Activated T-helper 1 cell treated with anti-CD3 and anti-CD28 coated beads, Interleukin-2, amount 50 U/mL, for 16 hours (primary cell): ENCODE data around the gene CYP2W1.

Experiments used
- DNase-seq, 2 donors: peaks; one replicate each; pipeline ENCODE4 v3.0.0-alpha.2; 2020; ENCODE audit warnings: low read depth in 1 of 2, low spot score in 1 of 2

The CYP2W1 gene

DNA sequence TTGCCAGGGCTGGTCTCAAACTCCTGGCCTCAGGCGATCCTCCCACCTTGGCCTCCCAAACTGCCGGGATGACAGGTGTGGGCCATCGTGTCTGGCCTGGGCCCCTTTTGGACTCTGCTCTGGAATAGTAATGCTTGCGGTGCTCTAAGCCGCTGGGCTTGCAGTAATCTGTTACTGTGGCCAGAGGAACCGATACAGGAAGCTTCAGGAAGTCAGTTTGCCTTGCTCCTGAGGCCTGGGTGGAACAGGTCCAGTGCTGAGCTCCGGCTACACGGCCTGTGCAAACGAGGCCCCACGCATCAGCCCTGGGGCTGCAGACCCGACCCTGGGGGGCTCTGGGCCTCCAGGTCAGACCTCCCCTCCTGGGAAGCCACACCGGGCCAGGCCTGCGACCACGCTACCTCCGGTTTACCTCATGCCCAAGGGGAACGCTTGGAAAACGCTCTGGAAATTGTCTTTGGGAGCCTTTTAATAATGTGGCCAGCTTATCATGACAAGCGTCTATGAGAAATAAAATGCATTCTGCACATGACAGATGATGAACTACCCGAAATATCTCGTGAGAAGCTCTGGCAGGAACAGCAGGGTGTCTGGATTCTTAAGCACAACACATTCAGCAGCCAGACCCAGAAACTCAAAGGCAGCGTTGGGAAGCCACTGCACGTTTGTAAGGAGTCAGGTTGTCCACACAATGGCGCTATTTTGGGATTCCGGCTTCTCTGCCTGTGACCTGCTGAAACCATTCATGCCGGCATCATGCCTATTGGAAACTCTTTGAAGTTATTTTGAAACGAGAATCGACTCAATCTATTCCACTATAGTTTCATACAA, 18.4 kb upstream of the CYP2W1 start:
- DNase-seq = no peak

- DNase-seq = no peak
Measured at GRCh38 chr7:966291-967069, 16.5 kb upstream of the CYP2W1 start.

DNA sequence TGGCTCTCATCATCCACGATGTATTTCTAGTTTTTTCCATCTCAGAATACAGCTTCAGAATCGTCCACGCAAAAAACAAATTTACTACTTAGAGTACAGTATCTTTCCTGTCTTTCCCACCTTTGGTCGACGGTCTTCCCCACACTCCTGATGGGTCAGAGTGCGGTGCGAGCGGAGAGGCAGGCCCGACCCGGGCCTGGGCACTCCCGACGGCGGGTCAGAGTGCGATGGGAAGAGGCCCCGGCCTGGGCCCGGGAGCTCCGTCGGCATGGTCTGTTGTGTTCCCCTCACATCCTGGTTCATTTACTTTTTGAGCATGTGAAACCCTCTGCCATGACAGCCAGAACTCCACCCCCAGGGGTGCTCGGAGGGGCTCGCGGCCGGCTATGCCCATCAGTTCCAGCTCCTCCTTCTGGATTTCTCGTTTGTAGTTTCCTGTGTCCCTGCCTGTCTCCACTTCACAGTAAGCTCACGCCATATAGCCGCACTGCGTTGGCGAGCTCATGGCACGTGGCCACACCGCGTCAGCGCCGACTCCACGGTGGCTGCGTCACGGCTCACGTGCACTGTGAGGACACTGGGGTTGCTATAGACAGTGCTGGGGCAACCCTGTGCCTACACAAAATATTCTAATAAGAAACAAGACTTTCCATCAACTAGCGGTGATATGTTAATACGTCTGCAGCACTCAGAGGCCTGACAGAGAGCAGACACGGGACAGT, 15.5 kb upstream of the CYP2W1 start:
- no peak for DNase-seq

DNA sequence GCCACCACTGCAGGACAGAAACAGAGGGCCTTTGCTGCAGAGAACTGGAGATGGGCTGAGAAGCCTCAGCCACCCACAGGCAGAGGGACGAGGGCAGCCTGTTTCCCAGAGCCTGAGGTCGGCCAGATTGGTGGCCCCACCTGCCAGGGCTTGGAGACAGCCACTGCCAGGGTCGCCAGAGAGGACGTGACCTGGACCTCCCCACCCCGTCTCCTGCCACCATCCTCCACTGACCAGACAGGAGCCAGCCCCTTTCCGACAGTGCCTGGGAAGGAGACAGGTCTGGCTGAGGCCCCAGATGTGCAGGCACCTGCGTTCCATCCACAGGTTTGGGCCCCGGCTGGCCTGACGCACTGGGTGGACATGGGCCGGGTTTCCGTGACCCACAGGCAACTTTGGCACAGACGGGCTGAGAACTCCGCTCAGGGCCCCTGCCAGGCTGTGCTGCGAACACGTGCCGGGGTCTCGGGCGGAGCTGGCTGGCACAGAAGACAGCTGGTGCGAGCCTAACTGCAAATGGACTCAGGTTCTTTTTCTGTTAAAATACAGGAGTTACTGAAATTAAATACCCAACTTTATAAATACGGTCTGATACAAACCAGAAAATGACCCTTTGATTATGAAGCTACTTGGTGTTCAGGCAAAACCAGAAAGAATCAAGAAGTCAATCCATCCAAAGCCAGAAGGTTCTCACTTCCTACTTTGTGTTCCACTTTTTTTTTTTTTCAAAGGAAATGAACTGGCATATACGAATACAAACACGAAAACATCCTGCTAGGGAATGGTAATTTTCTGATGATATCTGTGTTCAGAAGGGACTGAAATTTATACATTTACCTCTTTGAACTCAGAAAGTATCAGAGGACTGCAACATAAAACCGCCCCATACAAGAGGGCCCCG, 14.5 kb upstream of the CYP2W1 start:
- no peak for DNase-seq

DNA sequence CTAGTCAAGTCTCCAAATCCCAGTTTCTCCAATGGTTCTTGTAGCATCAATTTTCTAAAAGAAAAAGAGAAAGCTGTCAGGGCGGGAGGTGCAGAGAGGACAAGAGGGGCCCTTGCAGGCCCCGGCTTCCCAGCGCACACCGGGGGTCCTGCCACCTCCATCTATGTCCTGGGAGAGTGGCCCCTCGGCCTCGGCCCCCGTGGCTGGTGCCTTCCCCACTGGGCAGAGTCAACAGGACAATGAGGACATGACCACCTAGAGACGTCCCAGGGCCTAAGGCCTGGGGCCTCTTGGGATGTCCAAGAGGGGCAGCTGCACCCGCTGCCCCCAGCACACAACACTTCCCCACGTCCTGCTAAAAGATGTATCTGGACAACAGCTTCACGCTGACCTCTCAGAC, 13.6 kb upstream of the CYP2W1 start:
- DNase-seq = no peak

DNA sequence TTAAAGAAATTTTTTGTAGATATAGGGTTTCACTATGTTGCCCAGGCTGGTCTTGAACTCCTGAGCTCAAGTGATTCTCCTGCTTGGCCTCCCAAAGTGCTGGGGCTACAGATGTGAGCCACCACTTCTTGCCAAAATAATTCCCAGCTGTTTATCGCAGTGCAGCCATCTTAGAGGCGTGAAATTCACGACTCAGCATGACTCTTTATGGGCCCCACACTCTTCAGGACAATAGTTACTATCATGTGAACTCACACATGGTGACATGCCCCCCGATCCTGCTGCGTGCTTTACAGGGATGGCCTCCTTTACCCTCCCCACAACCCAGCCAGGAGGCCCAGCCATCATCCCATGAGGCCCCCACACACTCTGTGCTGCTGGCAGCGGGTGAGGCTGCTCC, 12.2 kb upstream of the CYP2W1 start:
- no peak for DNase-seq

- DNase-seq = no peak
Measured at GRCh38 chr7:972110-972509, 10.9 kb upstream of the CYP2W1 start.

- no peak for DNase-seq
Measured at GRCh38 chr7:972676-973309, 10.2 kb upstream of the CYP2W1 start.

DNA sequence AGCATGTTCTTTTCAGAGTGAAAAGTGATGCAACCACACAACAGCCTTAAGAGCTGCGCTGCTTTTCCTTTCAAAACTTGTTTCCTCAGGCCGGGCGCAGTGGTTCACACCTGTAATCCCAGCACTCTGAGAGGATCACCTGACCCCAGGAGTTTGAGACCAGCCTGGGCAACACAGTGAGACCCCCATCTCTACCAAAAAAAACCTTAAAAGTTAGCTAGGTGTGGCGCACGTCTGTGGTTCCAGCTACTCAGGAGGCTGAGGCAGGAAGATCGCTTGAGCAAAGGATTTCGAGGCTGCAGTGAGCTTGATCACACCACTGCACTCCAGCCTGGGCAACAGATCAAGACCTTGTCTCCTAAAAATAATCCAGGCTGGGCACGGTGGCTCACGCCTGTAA, 9.7 kb upstream of the CYP2W1 start:
- DNase-seq = no peak

DNA sequence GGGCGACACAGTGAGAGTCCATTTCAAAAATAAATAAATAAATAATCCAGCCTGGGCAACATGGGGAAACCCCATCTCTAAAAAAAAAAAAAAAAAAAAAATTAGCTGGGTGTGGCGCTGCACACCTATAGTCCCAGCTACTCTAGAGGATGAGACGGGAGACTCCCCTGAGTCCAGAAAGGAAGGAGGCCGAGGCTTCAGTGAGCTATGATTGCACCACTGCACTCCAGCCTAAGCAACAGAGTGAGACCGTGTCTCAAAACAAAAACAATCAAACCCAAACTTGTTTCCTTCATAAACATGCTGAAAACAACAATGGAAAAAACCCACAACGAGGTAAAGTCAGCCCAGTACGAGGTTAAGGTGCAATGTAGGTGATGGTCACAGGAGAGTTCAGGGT, 8.8 kb upstream of the CYP2W1 start:
- no peak for DNase-seq

DNA sequence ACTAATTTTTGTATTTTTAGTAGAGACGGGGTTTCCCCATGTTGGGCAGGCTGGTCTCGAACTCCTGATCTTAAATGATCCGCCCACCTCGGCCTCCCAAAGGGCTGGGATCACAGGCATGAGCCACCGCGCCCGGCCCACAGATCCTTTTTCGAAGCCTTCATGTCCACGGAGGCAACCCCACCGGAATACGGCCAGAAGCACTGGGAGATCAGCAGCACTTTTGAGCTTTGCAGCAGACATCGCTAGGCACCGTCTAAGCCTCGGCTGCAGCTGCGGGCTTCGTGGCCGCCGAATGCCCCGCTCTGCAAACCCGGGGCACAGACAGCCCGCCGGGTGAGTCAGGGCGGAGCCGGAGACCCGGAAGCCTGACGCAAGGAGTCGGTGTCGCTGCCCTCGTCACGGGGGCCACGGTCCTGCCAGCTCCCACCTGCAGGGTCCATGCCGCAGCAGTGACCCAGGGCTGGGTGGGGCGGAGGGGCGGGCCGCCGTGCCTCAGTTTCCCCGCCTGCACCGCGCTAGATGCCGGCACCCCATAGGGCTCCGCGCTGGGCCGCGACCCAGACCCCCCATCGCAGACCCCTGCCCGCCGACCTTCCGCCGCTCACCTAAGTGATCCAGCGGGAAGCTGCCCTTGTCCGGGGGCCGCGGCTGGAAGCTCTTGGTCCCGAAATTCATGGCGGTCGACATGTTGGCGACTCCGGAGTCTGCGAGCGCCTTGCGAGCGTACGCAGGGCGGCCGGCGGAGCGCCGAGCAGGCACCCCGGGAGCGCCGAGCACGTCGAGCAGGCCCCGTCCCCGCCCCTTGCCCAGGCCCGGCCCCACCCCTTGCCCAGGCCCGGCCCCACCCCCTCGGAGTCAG, 7.9 kb upstream of the CYP2W1 start, which contains the start of gene COX19:
Gene COX19 (minus strand): TSS at position 730 of the 862 bp plus-strand sequence. CDS start 40 bp downstream, at position 690.
- DNase-seq = peak; percentile 82 to 90

- no peak for DNase-seq
Measured at GRCh38 chr7:975702-976473, 7.1 kb upstream of the CYP2W1 start.

GRCh38 chr7:976901-977325, 6.1 kb upstream of the CYP2W1 start:
- DNase-seq = no peak

DNA sequence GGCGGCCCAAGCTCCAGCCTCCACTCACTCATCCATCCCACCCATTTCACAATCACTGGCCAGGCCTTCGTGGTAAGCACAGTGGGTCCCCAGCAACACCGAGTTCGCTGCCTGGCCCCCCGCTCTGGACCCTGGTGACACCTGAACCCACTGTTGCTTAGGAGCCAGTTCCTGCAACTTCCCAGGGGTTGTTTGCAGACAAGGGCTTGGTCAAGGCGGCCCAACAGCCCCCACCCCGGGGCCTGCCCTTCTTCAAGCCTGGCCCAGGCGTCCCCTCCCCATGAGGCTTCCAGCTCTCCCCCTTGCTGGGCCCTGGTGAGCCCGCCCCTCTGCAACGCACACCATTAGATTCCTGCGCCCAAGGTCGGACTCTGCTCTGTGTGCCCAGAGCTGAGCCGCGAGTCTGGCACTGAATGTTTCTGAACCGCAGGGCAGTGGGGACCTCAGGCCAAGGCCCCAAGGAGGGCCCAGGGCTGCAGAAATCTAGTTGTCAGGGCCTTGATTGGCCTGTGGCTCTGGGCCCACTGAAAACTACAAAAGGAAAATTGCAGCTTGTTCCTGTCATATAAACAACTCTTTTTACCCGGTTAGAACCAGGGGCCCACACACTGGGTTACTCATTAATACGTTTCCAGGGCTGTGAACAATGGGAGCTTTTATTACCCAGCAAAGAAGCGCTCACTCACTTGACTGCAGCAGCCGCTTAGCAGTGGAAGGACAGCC, 5.5 kb upstream of the CYP2W1 start:
- no peak for DNase-seq

DNA sequence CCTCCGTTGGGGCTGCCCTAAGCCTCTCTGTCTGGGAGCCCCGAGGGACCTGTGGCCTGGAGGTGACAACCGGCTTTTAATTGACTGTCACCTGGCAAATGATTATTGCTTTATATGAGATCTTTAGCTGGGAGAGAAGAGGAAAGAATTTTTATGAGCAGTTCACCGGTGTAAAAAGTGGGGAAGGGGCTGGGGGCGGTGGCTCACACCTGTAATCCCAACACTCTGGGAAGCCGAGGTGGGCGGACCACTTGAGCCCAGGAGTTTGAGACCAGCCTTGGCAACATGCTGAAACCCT, 5.0 kb upstream of the CYP2W1 start:
- no peak for DNase-seq

- no peak for DNase-seq
Measured at GRCh38 chr7:978416-979091, 4.4 kb upstream of the CYP2W1 start.

GRCh38 chr7:979151-979550, 3.8 kb upstream of the CYP2W1 start:
- no peak for DNase-seq
